HG03135 (cell line): ENCODE data around the gene MAN2A2.

ENCODE experiments used
- ATAC-seq: cut with Tn5 transposase; IDR thresholded peaks from one replicate; pipeline ENCODE4 v1.9.1; 2021; ENCODE audit warnings: mild to moderate bottlenecking, moderate library complexity; ENCODE audit not compliant: unreplicated experiment

MAN2A2 gene

GRCh38 chr15:90959028-90959595, 56.0 kb downstream of the MAN2A2 start:
- no peak for ATAC-seq

DNA sequence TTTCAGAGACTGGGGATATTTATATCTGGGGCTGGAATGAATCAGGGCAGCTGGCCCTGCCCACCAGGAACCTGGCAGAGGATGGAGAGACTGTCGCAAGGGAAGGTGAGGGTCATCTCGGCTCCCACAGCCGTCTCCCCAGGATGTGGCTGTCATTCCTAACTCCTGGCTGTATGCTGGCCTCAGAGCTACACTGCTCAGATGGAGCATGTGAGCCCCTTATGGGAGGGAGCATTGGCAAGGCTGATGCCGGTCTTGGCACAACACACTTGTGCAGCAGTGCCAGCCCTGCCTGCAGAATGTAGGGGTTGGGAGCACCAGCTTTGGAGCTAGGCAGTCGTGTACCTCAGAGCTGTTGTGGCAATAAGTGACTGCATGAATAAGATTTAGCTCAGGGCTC, 56.8 kb downstream of the MAN2A2 start:
- no peak for ATAC-seq

DNA sequence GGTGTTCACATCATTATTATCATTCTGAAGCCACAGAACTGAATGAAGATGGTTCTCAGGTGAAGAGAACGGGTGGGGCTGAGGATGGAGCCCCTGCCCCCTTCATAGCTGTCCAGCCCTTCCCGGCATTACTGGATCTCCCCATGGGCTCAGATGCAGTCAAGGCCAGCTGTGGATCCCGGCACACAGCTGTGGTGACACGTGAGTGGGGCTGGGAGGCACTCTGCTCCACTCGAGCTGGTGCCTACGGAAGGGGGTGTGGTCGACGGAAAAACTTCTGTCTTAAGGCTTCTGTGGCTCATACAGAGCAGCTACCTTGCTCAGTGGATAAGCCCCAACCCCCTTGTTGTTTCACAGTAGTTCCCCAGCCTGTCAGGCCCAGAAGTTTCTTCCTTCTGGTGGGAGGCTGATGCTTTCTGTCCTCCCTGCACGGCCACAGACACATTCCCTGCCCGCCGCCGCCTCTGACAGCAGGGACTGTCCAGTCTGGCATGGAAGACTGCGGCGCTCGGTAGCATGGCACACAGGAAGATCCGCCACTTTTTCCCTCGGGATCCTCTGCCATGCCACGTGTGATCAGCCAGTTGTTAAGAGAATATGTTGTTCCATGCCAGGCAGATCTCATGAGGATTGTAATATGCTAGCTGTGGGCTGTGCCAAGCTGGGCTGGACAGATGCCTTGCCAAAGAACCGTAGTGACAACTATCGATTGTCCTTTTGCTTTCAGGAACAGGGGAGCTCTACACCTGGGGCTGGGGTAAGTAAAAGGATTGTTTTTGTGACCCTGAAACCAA, 57.4 kb downstream of the MAN2A2 start:
- ATAC-seq = no peak

GRCh38 chr15:90962021-90962420, 58.9 kb downstream of the MAN2A2 start:
- no peak for ATAC-seq

GRCh38 chr15:90966262-90966661, 63.2 kb downstream of the MAN2A2 start:
- ATAC-seq = no peak

DNA sequence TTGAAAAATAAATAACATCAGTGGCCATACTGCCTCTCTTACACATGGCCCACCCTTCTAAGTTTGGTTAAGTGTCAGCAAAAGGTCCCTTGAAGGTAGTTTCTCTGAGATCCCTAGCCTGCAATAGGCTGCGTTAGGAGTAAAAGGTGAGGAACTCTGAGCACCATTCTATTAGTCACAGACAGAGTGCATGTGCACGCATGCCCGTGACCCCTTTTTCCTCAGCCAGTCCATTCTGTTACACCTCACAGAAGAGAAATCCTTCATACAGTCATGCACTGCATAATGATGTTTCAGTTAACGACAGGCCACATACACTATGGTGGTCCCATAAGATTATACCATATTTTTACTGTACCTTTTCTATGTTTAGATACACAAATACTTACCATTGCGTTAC, 64.1 kb downstream of the MAN2A2 start:
- no peak for ATAC-seq

GRCh38 chr15:90968434-90968833, 65.3 kb downstream of the MAN2A2 start:
- no peak for ATAC-seq

DNA sequence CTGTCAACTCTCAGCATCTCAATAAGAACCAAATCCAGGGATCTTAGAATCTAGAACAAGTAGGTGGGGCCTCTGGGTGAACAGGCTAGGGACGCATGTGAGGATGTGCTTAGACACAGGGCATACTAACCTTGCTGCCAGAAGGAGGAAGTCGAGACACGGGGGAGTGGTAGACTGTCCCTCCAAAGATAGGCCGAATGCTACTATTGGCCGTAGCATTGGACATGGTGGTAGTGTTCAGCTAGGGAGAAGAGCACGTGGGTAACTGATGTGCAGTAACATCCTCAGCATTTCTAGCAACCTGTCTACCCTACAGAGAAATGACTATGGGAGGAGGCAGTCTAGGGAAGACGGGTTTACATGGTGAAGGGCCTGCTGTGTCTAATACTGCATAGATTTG, 67.2 kb downstream of the MAN2A2 start:
- no peak for ATAC-seq

DNA sequence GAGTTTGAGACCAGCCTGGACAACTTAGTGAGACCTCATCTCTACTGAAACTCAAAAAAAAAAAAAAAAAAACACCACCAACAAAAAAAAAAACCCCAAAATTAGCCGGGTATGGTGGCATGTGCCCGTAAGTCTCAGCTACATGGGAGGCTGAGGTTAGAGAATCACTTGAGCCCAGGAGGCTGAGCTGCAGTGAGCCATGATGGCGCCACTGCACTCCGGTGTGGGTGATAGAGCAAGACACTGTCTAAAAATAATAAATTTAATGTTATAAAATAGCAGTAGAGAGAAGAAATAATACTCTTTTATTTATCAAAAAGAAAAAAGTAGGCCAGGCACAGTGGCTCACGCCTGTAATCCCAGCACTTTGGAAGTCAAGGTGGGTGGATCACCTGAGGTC, 69.0 kb downstream of the MAN2A2 start:
- ATAC-seq = no peak
